Heart left ventricle (tissue), 16 donors: ENCODE results near the gene COL7A1. TPM values are rescaled to one million over a fixed set of nuclear protein-coding genes. Genes with fewer than 3 reads are reported as not detected.

Experiments
- ATAC-seq, 4 donors: fragments of 200-7000 bp; cut with Tn5 transposase; one replicate each; pipeline ENCODE4 v1.9.1; 2020 to 2022; ENCODE audit warnings: moderate library complexity in 4 of 4, mild to moderate bottlenecking in 3 of 4, moderate number of reproducible peaks in 1 of 4
- DNase-seq, 5 donors: peaks; one replicate each; pipeline ENCODE4 v3.0.0-alpha.2; 2020
- H3K27ac ChIP-seq, 12 donors: fragments of 200-600 bp; sonication (generic) in 4 of 12; one replicate each; pipeline versions ENCODE4 v1.5.0 to v1.8.0; 2016 to 2022; ENCODE audit warnings: mild to moderate bottlenecking in 2 of 12
- H3K27me3 ChIP-seq, 9 donors: fragments of 200-600 bp; sonication (generic) in 2 of 9; one replicate each; pipeline versions ENCODE4 v1.5.1 to v1.8.0; 2016 to 2022; ENCODE audit warnings: mild to moderate bottlenecking in 3 of 9
- H3K36me3 ChIP-seq, 9 donors: fragments of 200-600 bp; sonication (generic) in 2 of 9; one replicate each; pipeline versions ENCODE4 v1.5.0 to v1.8.0; 2018 to 2022; ENCODE audit warnings: mild to moderate bottlenecking in 2 of 9
- H3K4me1 ChIP-seq, 12 donors: fragments of 200-600 bp; sonication (generic) in 4 of 12; one replicate each; pipeline versions ENCODE4 v1.5.0 to v1.8.0; 2016 to 2022; ENCODE audit warnings: mild to moderate bottlenecking in 3 of 12
- H3K4me3 ChIP-seq, 12 donors: fragments of 200-600 bp; sonication (generic) in 4 of 12; one replicate each; pipeline versions ENCODE4 v1.5.0 to v1.8.0; 2017 to 2022; ENCODE audit warnings: mild to moderate bottlenecking in 9 of 12, moderate library complexity in 4 of 12
- H3K9me3 ChIP-seq, 12 donors: fragments of 200-600 bp; sonication (generic) in 4 of 12; one replicate each; pipeline versions ENCODE4 v1.5.0 to v1.8.0; 2016 to 2022; ENCODE audit warnings: mild to moderate bottlenecking in 1 of 12
- CTCF ChIP-seq, 12 donors: fragments of 200-600 bp; sonication (generic) in 4 of 12; IDR thresholded peaks; one replicate each; pipeline versions ENCODE4 v1.5.0 to v1.8.0; 2018 to 2022; ENCODE audit warnings: antibody characterized with exemption in 12 of 12, mild to moderate bottlenecking in 5 of 12
- POLR2A ChIP-seq, 2 donors: fragments of 450-650 bp; IDR thresholded peaks; one replicate each; pipeline ENCODE4 v1.6.1; 2017; ENCODE audit warnings: antibody characterized with exemption in 2 of 2, mild to moderate bottlenecking in 2 of 2, moderate library complexity in 2 of 2
- WGBS, 4 donors: extraction: QIAGEN DNeasy Blood & Tissue Kit in 2 of 4; methylation state at CpG; one replicate each; pipeline versions ENCODE4 v1.1.5 to v1.1.7; 2013 to 2018; 5-methylcytosine and 5-hydroxymethylcytosine counted together
- intact Hi-C, 10 donors: fragments of 100-400 bp; cut with DNase I; formaldehyde crosslinking; loops; one replicate each; pipeline versions ENCODE4 v1.11.1 to v1.14.2; 2022
- polyA plus RNA-seq, 2 donors: library from polyadenylated mRNA; stranded (reverse); fragments of 200-250 nt; gene quantifications; one replicate each; pipeline ENCODE4 v1.2.3, GENCODE V29; 2013
- total RNA-seq, 9 donors: library from RNA; depleted of rRNA in 2 of 9; stranded (reverse); fragments of >200 nt in 2 of 9; fragmentation: NEBNext Ultra II Directional in 3 of 9; extraction: Animal tissue kit (Norgen Biotek cat#: 25700) in 3 of 9; gene quantifications; one replicate each; pipeline versions ENCODE4 v1.1.0 to v1.2.4, GENCODE V29; 2016 to 2023
- donor health status: ischemic (EF 13 %, LVEDD 7.1; RV severe dilation, severe dysfunction).
- donor health status: healthy with polysubstance abuse.
- donor health status: DM: no; HTN: yes; CAD: no.
- donor health status: DM: no; HTN: no; CAD: no.
- donor health status: ischemic (EF 25% LVEDD 6.9; RV normal size, moderate dysfunction).
- donor health status: ischemic (EF 25% LVEDD 5.7; RV mildly dilated, moderate dysfunction).
- donor health status: healthy.
- donor health status: DM: yes; HTN: yes; CAD: no.
- donor health status: ischemic (EF 35%, LVEDD 5.7; RV mildly dilated, moderate dysfunction).
- donor health status: nonischemic (EF 11% LVEDD 7.7; RV severe dilation, severe dysfunction).
- donor health status: DM: yes; HTN: yes; CAD: no.
- donor health status: PGD.
- donor health status: ischemic (EF 29% LVEDD 5.4; RV normal size, mild dysfunction).
- donor health status: nonischemic (EF 23%, LVEDD 6.1; RV moderate dilation, normal function).

Gene COL7A1
- total and polyA plus RNA-seq, 11 donors, result 2.4 to 25.2 (median 11.5) TPM

- H3K4me3 ChIP-seq, result peak overlapping the region in 1 of 12 donors; percentile 5
- intact Hi-C loops, result loop anchor here in 2 of 10 donors (5.0 kb wide), 1 partner anchor 36 kb away; the partner anchor contains the start of gene UCN2 (in 2 of the 2)
- peak overlapping the region; percentile 79 to 98 (median 92) for H3K27ac ChIP-seq
- peak; percentile 72 to 90 (median 81) for DNase-seq
- TF ChIP-seq POLR2A (IDR thresholded peaks at IDR 0.05) (no peak), CTCF (IDR thresholded peaks at IDR 0.05) (no peak)
- peak; percentile 73 to 89 (median 81) for ATAC-seq
- peaks cover 0 to 62% (median 48%) of the 10 kb centered on the region in 9 donors for H3K36me3 ChIP-seq
- H3K9me3 ChIP-seq, result no peaks in the 10 kb centered on the region
- WGBS, 4 donors, result 14 to 30% (median 28%) methylated on average over 1 to 5 of the region's 5 CpGs
- peaks cover 8 to 86% (median 66%) of the 10 kb centered on the region in 12 donors for H3K4me1 ChIP-seq
- H3K27me3 ChIP-seq, result peaks cover 0 to 17% (median 0%) of the 10 kb centered on the region in 9 donors
These were observed 3.4 kb upstream of the COL7A1 start for GRCh38 chr3:48598323-48599076.

- H3K27ac ChIP-seq, result peak overlapping the region; percentile 79 to 98 (median 92)
- peaks cover 0 to 51% (median 37%) of the 10 kb centered on the region in 9 donors for H3K36me3 ChIP-seq
- peaks cover 8 to 77% (median 66%) of the 10 kb centered on the region in 12 donors for H3K4me1 ChIP-seq
- WGBS, 4 donors, result 58 to 68% (median 63%) methylated on average over 6 of the region's 6 CpGs
- H3K9me3 ChIP-seq, result no peaks in the 10 kb centered on the region
- DNase-seq, result peak in 1 of 5 donors; percentile 49
- TF ChIP-seq POLR2A (IDR thresholded peaks at IDR 0.05), result no peak
- TF ChIP-seq CTCF (IDR thresholded peaks at IDR 0.05), result no peak
- peak in 2 of 4 donors; percentile 0 to 4 for ATAC-seq
- H3K4me3 ChIP-seq, result no peak overlapping the region
- intact Hi-C loops, result loop anchor here in 2 of 10 donors (5.0 kb wide), 1 partner anchor 35 kb away; the partner anchor contains the start of gene UCN2 (in 2 of the 2)
- peaks cover 0 to 17% (median 0%) of the 10 kb centered on the region in 9 donors for H3K27me3 ChIP-seq
These were observed 2.3 kb upstream of the COL7A1 start for GRCh38 chr3:48597408-48597800.

- Histone ChIP-seq H3K9me3 (no peaks in the 10 kb centered on the region), H3K27ac (peak overlapping the region; percentile 79 to 98 (median 92)), H3K4me1 (peaks cover 8 to 76% (median 65%) of the 10 kb centered on the region in 12 donors), H3K4me3 (no peak overlapping the region), H3K27me3 (peaks cover 0 to 17% (median 0%) of the 10 kb centered on the region in 9 donors), H3K36me3 (peaks cover 0 to 45% (median 31%) of the 10 kb centered on the region in 9 donors)
- intact Hi-C loops, result loop anchor here in 2 of 10 donors (5.0 kb wide), 1 partner anchor 35 kb away; the partner anchor contains the start of gene UCN2 (in 2 of the 2)
- 58 to 69% (median 62%) methylated on average over 8 of the region's 8 CpGs for whole genome bisulfite sequencing, 4 donors
- no peak for ATAC-seq
- no peak for TF ChIP-seq CTCF (IDR thresholded peaks at IDR 0.05)
- no peak for TF ChIP-seq POLR2A (IDR thresholded peaks at IDR 0.05)
- peak in 1 of 5 donors; percentile 36 for DNase-seq
These were observed 1.7 kb upstream of the COL7A1 start for GRCh38 chr3:48596676-48597407.
